Ishikawa (cell line): ENCODE measurements around the gene RAD51B.

ENCODE experiments used
- CEBPB ChIP-seq: IDR thresholded peaks from 2 replicates; pipeline ENCODE4 v1.6.1; 2012
- CREB1 ChIP-seq: IDR thresholded peaks from 2 replicates; pipeline ENCODE4 v1.6.1; 2012; ENCODE audit warnings: low read depth
- EGR1 ChIP-seq: IDR thresholded peaks from 2 replicates; pipeline ENCODE4 v1.6.1; 2012
- EP300 ChIP-seq: IDR thresholded peaks from 2 replicates; pipeline ENCODE4 v1.6.1; 2012; ENCODE audit warnings: borderline replicate concordance
- FOXM1 ChIP-seq: IDR thresholded peaks from 2 replicates; pipeline ENCODE4 v1.6.1; 2012; ENCODE audit warnings: low read depth, borderline replicate concordance
- NFIC ChIP-seq: IDR thresholded peaks from 2 replicates; pipeline ENCODE4 v1.6.1; 2012
- RAD21 ChIP-seq: IDR thresholded peaks from 2 replicates; pipeline ENCODE4 v1.6.1; 2012; ENCODE audit warnings: low read depth
- TAF1 ChIP-seq: IDR thresholded peaks from 2 replicates; pipeline ENCODE4 v1.6.1; 2012; ENCODE audit warnings: low read depth, mild to moderate bottlenecking
- TCF12 ChIP-seq: IDR thresholded peaks from 2 replicates; pipeline ENCODE4 v1.6.1; 2012; ENCODE audit warnings: low read depth
- TEAD4 ChIP-seq: IDR thresholded peaks from 2 replicates; pipeline ENCODE4 v1.6.1; 2012
- YY1 ChIP-seq: IDR thresholded peaks from 2 replicates; pipeline ENCODE4 v1.6.1; 2012; ENCODE audit warnings: low read depth
- ZBTB7A ChIP-seq: IDR thresholded peaks from 2 replicates; pipeline ENCODE4 v1.6.1; 2012; ENCODE audit warnings: low read depth
- TF ChIP-seq, protein P1 (sequence below): IDR thresholded peaks from 2 replicates; pipeline ENCODE4 v1.6.1; 2012; ENCODE audit warnings: low read depth, mild to moderate bottlenecking
- TF ChIP-seq, protein P2 (sequence below): IDR thresholded peaks from 2 replicates; pipeline ENCODE4 v1.6.1; 2012
- TF ChIP-seq, protein P3 (sequence below): IDR thresholded peaks from 2 replicates; pipeline ENCODE4 v1.6.1; 2012

RAD51B gene

DNA sequence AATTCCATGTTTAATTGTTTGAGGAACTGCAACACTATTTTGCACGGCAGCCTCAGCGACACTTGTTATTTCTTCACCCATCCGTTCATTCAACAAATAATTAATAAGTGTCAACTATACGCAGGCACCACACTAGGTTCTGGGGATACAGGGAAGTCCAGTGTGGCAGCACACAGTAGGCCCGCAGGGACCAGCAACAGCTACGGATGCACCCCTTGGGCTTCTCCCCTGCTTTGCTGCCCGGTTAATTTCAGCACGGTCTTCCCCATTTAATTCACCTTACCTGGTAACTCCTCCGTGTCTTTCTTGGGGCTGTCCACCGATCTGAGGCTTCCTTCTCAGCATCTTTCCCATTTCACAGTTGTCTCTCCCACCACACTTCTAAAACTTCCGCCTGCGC, 925.0 kb downstream of the RAD51B start:
- TF ChIP-seq FOXM1 (no peak), CREB1 (no peak), NFIC (no peak), ZBTB7A (no peak), TAF1 (no peak), TCF12 (no peak), CEBPB (no peak), TEAD4 (no peak), EP300 (no peak), EGR1 (no peak), YY1 (no peak), RAD21 (no peak)
- TF ChIP-seq, protein P1, sequence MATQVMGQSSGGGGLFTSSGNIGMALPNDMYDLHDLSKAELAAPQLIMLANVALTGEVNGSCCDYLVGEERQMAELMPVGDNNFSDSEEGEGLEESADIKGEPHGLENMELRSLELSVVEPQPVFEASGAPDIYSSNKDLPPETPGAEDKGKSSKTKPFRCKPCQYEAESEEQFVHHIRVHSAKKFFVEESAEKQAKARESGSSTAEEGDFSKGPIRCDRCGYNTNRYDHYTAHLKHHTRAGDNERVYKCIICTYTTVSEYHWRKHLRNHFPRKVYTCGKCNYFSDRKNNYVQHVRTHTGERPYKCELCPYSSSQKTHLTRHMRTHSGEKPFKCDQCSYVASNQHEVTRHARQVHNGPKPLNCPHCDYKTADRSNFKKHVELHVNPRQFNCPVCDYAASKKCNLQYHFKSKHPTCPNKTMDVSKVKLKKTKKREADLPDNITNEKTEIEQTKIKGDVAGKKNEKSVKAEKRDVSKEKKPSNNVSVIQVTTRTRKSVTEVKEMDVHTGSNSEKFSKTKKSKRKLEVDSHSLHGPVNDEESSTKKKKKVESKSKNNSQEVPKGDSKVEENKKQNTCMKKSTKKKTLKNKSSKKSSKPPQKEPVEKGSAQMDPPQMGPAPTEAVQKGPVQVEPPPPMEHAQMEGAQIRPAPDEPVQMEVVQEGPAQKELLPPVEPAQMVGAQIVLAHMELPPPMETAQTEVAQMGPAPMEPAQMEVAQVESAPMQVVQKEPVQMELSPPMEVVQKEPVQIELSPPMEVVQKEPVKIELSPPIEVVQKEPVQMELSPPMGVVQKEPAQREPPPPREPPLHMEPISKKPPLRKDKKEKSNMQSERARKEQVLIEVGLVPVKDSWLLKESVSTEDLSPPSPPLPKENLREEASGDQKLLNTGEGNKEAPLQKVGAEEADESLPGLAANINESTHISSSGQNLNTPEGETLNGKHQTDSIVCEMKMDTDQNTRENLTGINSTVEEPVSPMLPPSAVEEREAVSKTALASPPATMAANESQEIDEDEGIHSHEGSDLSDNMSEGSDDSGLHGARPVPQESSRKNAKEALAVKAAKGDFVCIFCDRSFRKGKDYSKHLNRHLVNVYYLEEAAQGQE, result no peak
- TF ChIP-seq, protein P2, sequence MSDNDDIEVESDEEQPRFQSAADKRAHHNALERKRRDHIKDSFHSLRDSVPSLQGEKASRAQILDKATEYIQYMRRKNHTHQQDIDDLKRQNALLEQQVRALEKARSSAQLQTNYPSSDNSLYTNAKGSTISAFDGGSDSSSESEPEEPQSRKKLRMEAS, result no peak
- TF ChIP-seq, protein P3, sequence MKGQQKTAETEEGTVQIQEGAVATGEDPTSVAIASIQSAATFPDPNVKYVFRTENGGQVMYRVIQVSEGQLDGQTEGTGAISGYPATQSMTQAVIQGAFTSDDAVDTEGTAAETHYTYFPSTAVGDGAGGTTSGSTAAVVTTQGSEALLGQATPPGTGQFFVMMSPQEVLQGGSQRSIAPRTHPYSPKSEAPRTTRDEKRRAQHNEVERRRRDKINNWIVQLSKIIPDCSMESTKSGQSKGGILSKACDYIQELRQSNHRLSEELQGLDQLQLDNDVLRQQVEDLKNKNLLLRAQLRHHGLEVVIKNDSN, result no peak

DNA sequence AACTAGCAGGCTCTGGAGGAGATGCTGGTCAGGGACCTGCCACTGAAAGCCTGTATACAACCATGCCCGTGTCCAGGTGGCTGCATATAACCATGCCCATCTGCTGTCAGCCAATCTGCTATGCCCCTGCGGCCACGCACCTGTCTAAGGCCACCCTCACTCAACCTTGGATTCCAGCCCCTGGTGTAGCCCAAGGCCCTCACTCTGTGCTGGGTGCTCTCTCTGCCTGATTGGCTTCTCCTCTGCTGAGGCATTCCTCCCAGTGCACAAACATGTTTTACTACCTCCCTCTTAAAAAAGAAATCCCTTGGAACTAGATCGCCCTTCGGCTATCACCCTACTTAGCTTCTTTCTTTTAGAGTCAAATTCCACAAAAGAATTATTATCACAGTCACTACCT, 927.8 kb downstream of the RAD51B start:
- no peak for TF ChIP-seq ZBTB7A
- TF ChIP-seq YY1, result no peak
- TF ChIP-seq, protein P2, result no peak
- TF ChIP-seq EGR1, result no peak
- TF ChIP-seq, protein P3, result no peak
- TF ChIP-seq CEBPB, result no peak

DNA sequence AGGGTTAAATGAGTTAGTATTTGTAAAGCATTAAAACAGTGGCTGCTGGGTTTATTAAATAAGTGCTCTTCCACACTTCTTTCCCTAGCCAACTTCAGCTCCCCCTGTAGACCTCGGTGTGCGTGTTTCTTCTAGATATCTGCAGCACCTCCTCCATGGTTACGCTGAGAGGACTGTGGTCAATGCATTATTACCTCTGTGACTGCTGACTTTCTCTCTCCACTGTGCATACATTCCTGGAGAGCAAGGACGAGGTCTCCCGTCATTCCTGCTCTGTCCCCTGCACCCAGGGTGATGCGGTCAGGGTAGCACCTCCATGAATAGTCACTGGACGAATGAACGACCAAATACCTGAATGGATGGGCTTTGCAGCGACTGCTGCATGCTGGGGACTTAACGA, 928.7 kb downstream of the RAD51B start:
- TF ChIP-seq TAF1, result no peak
- no peak for TF ChIP-seq RAD21

DNA sequence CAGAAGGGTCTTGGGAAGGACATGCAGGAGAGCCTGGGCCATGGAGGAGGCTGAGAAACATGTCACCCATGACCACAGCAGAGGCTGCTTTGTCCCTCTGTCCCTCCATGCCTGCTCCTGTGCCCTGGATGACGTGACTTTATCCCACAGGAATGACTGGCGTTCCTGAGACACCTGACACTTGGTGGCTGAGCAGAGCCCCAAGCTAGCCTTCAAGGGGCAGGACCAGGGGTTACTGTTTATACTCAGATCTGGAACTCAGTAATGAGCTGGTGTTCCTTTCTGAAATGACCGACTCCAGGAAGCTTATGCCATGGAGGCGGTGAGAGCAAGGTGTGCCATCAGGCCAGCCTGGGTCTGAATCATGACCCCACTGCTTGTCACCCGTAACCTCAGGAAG, 929.1 kb downstream of the RAD51B start:
- TF ChIP-seq TAF1, result no peak
- no peak for TF ChIP-seq YY1

DNA sequence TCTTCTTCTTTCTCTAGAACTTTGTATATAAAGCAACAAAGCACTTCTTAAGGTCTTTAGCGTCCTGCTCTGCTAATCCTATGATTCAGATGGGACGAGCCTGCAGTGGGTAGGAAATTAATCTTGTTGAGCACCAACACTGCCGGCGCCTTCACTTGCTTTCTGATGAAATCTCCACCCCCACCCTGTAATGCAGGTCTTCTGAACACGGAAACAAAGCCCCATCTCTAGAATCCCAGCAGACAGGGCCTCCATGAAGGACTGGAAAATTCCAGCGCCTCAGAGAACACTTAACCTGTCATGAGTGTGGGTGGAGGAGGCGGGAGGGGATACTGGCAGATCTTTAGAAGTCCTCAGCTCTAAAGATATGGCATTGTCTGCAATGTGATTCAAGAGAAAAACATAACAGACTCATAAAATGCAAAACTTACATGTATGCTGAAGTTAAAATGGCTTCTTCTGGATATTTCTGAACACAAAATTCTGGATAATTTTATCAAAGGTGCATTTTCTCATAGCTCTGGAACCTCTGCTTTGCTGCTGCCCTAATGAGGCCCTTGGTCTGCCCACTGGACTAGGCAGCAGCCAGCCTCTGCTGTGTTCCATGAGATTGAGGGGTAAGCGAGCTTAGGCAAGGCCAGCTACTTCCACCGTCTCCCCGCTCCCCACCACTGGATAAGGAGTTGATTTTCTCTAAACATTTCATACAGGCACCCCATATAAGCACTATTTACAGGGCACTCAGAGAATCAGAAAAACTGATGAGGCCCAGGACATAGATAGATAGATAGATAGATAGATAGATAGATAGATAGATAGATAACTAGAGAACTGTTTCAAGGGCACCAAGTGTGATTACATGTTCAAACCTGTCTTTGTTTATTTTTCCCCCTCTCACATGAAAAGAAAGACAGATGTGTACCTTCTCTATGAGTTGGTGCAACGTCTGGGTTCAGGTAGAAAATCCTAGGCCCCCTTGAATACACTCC, 930.2 kb downstream of the RAD51B start:
- no peak for TF ChIP-seq EGR1
- TF ChIP-seq FOXM1, result no peak
- TF ChIP-seq, protein P2, result no peak
- TF ChIP-seq, protein P1, result no peak
- TF ChIP-seq, protein P3, result no peak
- TF ChIP-seq TEAD4, result no peak
- TF ChIP-seq CEBPB, result no peak
- TF ChIP-seq YY1, result no peak
- no peak for TF ChIP-seq TAF1
- TF ChIP-seq NFIC, result no peak
- TF ChIP-seq ZBTB7A, result no peak
- TF ChIP-seq EP300, result no peak
- no peak for TF ChIP-seq CREB1
- no peak for TF ChIP-seq TCF12
- no peak for TF ChIP-seq RAD21
